Esophagus squamous epithelium (tissue), 4 donors: ENCODE measurements around the gene ELMO1.
"Not testable (repeated sequence)": the region's sequence is repeated elsewhere in the genome, so short reads cannot be mapped to it uniquely, and the experiment has no call there.

Source experiments
- POLR2A ChIP-seq, 4 donors: fragments of 450-650 bp; IDR thresholded peaks; one replicate each; pipeline ENCODE4 v1.6.1; 2017; ENCODE audit warnings: antibody characterized with exemption in 4 of 4, mild to moderate bottlenecking in 4 of 4, moderate library complexity in 3 of 4
- TF ChIP-seq, protein P1 (sequence below), 6 experiments: fragments of 450-650 bp in 4 of 6; fragments of 200-600 bp in 2 of 6; sonication (generic) in 2 of 6; IDR thresholded peaks; one replicate each; pipeline ENCODE4 v1.5.1; 2016 to 2019; ENCODE audit warnings: antibody characterized with exemption in 6 of 6, mild to moderate bottlenecking in 4 of 6, moderate library complexity in 4 of 6

DNA sequence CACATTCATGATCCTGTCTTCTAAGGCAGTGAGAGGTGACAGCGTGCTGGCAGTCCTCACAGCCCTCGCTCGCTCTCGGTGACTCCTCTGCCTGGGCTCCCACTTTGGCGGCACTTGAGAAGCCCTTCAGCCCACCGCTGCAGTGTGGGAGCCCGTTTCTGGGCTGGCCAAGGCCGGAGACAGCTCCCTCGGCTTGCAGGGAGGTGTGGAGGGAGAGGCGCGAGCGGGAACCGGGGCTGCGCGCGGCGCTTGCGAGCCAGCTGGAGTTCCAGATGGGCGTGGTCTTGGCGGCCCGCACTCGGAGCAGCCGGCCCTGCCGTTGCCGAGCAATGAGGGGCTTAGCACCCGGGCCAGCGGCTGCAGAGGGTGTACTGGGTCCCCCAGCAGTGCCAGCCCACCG is 475.1 kb downstream of the ELMO1 start:
- TF ChIP-seq POLR2A (IDR thresholded peaks at IDR 0.05) = not testable (repeated sequence)
- TF ChIP-seq, protein P1, sequence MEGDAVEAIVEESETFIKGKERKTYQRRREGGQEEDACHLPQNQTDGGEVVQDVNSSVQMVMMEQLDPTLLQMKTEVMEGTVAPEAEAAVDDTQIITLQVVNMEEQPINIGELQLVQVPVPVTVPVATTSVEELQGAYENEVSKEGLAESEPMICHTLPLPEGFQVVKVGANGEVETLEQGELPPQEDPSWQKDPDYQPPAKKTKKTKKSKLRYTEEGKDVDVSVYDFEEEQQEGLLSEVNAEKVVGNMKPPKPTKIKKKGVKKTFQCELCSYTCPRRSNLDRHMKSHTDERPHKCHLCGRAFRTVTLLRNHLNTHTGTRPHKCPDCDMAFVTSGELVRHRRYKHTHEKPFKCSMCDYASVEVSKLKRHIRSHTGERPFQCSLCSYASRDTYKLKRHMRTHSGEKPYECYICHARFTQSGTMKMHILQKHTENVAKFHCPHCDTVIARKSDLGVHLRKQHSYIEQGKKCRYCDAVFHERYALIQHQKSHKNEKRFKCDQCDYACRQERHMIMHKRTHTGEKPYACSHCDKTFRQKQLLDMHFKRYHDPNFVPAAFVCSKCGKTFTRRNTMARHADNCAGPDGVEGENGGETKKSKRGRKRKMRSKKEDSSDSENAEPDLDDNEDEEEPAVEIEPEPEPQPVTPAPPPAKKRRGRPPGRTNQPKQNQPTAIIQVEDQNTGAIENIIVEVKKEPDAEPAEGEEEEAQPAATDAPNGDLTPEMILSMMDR (IDR thresholded peaks at IDR 0.05) = not testable (repeated sequence)
